Endothelial cell (in vitro differentiated cells): ENCODE data around the gene CRTAP. TPM values are rescaled to one million over a fixed set of nuclear protein-coding genes. Genes with fewer than 3 reads are reported as not detected.
A peak's percentile ranks its signal among the peaks of the same experiment; 100 is the strongest.

Source experiments
- DNase-seq: peaks from one replicate; pipeline ENCODE4 v3.0.0; 2021; ENCODE audit warnings: low spot score
- H3K27ac Mint-ChIP-seq: one replicate; pipeline ENCODE4 v1.8.0; 2021; ENCODE audit warnings: mixed read lengths, inconsistent platforms; ENCODE audit not compliant: unreplicated experiment
- H3K27me3 Mint-ChIP-seq: one replicate; pipeline ENCODE4 v1.8.0; 2021; ENCODE audit warnings: mild to moderate bottlenecking, moderate library complexity, mixed read lengths, inconsistent platforms; ENCODE audit not compliant: unreplicated experiment
- H3K36me3 Mint-ChIP-seq: one replicate; pipeline ENCODE4 v1.8.0; 2021; ENCODE audit warnings: mild to moderate bottlenecking, low read depth, mixed read lengths, inconsistent platforms; ENCODE audit not compliant: unreplicated experiment
- H3K4me1 Mint-ChIP-seq: one replicate; pipeline ENCODE4 v1.8.0; 2021; ENCODE audit warnings: mild to moderate bottlenecking, mixed read lengths, inconsistent platforms; ENCODE audit not compliant: unreplicated experiment
- H3K4me3 Mint-ChIP-seq: one replicate; pipeline ENCODE4 v1.8.0; 2021; ENCODE audit warnings: mild to moderate bottlenecking, mixed read lengths, inconsistent platforms; ENCODE audit not compliant: unreplicated experiment
- H3K9me3 Mint-ChIP-seq: one replicate; pipeline ENCODE4 v1.8.0; 2021; ENCODE audit warnings: mixed read lengths, inconsistent platforms; ENCODE audit not compliant: unreplicated experiment
- CTCF ChIP-seq: fragments of 200-600 bp; sonication (generic); IDR thresholded peaks from one replicate; pipeline ENCODE4 v1.5.0; 2021; ENCODE audit warnings: antibody characterized with exemption; ENCODE audit not compliant: unreplicated experiment
- total RNA-seq: library from RNA; stranded (reverse); fragmentation: NEBNext Ultra II Directional; extraction: Animal tissue kit (Norgen Biotek cat#: 25700); gene quantifications from one replicate; pipeline ENCODE4 v1.2.1, GENCODE V29; 2021; ENCODE audit not compliant: unreplicated experiment

Gene CRTAP
- total RNA-seq, 1 donor from 2014 or later = 341 TPM

GRCh38 chr3:33125840-33126239, 12.0 kb downstream of the CRTAP start:
- Mint-ChIP-seq H3K36me3 (peaks cover 18% of the 10 kb centered on the region), H3K4me1 (no peaks in the 10 kb centered on the region), H3K4me3 (no peak overlapping the region), H3K27me3 (no peaks in the 10 kb centered on the region), H3K9me3 (no peaks in the 10 kb centered on the region), H3K27ac (no peak overlapping the region)
- no peak for TF ChIP-seq CTCF
- DNase-seq = no peak

GRCh38 chr3:33128706-33129105, 14.9 kb downstream of the CRTAP start:
- no peak for DNase-seq
- H3K27ac Mint-ChIP-seq = no peak overlapping the region
- H3K27me3 Mint-ChIP-seq = no peaks in the 10 kb centered on the region
- no peak for TF ChIP-seq CTCF
- H3K9me3 Mint-ChIP-seq = no peaks in the 10 kb centered on the region
- H3K4me3 Mint-ChIP-seq = no peak overlapping the region
- H3K4me1 Mint-ChIP-seq = no peaks in the 10 kb centered on the region
- H3K36me3 Mint-ChIP-seq = peaks cover 4% of the 10 kb centered on the region

GRCh38 chr3:33130144-33130543, 16.3 kb downstream of the CRTAP start:
- H3K36me3 Mint-ChIP-seq = peaks cover 8% of the 10 kb centered on the region
- peaks cover 4% of the 10 kb centered on the region for H3K4me1 Mint-ChIP-seq
- H3K9me3 Mint-ChIP-seq = no peaks in the 10 kb centered on the region
- no peaks in the 10 kb centered on the region for H3K27me3 Mint-ChIP-seq
- no peak for DNase-seq
- no peak overlapping the region for H3K4me3 Mint-ChIP-seq
- no peak overlapping the region for H3K27ac Mint-ChIP-seq
- no peak for TF ChIP-seq CTCF

GRCh38 chr3:33131331-33132018, 17.7 kb downstream of the CRTAP start:
- H3K4me3 Mint-ChIP-seq = no peak overlapping the region
- peak; percentile 94 for TF ChIP-seq CTCF
- H3K27ac Mint-ChIP-seq = no peak overlapping the region
- H3K36me3 Mint-ChIP-seq = peaks cover 6% of the 10 kb centered on the region
- H3K9me3 Mint-ChIP-seq = no peaks in the 10 kb centered on the region
- peaks cover 4% of the 10 kb centered on the region for H3K4me1 Mint-ChIP-seq
- no peaks in the 10 kb centered on the region for H3K27me3 Mint-ChIP-seq
- peak; percentile 56 for DNase-seq

- no peak overlapping the region for H3K4me3 Mint-ChIP-seq
- TF ChIP-seq CTCF = no peak
- no peak overlapping the region for H3K27ac Mint-ChIP-seq
- no peaks in the 10 kb centered on the region for H3K9me3 Mint-ChIP-seq
- no peaks in the 10 kb centered on the region for H3K27me3 Mint-ChIP-seq
- peaks cover 10% of the 10 kb centered on the region for H3K36me3 Mint-ChIP-seq
- H3K4me1 Mint-ChIP-seq = peaks cover 4% of the 10 kb centered on the region
- DNase-seq = no peak
Observed at GRCh38 chr3:33132019-33132360, 18.2 kb downstream of the CRTAP start.
